Measurements from ENCODE around the gene PCDHGA9.
"Not testable (repeated sequence)": the region's sequence is repeated elsewhere in the genome, so short reads cannot be mapped to it uniquely, and the experiment has no call there.

PCDHGA9 gene

GRCh38 chr5:141384471-141385267 lies 17.9 kb upstream of the PCDHGA9 start:
- DNase-seq (ENCODE audit: low read depth in 2 of 2), result no peak

DNA sequence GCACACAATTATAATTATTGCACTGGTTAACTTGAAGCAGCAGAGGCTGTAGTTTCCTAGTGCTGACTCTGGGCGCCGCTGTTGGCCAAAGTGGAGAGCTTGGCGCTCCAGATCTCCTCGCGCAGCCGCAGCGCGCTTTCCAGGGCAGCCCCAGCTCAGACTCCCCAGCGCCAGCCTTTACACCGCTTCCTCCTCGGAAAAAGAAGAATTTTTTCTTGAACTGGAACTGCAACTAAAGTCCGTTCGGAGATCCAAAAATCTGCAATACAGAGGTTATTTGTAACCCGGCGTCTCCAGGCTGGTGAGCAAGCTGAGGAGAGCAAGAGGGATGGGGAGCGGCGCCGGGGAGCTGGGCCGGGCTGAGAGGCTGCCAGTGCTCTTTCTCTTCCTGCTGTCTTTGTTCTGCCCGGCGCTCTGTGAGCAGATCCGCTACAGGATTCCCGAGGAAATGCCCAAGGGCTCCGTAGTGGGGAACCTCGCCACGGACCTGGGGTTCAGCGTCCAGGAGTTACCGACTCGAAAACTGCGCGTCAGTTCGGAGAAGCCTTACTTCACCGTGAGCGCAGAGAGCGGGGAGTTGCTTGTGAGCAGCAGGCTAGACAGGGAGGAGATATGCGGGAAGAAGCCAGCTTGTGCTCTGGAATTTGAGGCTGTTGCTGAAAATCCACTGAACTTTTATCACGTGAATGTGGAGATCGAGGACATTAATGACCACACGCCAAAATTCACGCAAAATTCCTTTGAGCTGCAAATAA lies 14.8 kb upstream of the PCDHGA9 start, which contains the start of gene PCDHGB4:
PCDHGB4 (plus strand) TSS at position 142 of the 755 bp plus-strand sequence; CDS start at position 329, 187 bp downstream.
- DNase-seq (ENCODE audit: low read depth in 2 of 2), result not testable (repeated sequence)

DNA sequence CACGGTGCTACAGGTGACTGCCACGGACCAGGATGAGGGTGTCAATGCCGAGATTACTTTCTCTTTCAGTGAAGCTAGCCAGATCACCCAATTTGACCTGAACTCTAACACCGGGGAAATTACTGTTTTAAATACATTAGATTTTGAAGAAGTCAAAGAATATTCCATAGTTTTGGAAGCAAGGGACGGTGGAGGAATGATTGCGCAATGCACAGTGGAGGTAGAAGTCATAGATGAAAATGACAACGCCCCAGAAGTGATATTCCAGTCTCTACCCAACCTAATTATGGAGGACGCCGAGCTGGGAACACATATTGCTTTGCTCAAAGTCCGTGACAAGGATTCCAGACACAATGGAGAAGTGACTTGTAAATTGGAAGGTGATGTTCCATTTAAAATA lies 13.9 kb upstream of the PCDHGA9 start:
- DNase-seq (ENCODE audit: low read depth in 2 of 2), result no peak

GRCh38 chr5:141389153-141390042 lies 13.2 kb upstream of the PCDHGA9 start:
- DNase-seq (ENCODE audit: low read depth in 2 of 2), result no peak

DNA sequence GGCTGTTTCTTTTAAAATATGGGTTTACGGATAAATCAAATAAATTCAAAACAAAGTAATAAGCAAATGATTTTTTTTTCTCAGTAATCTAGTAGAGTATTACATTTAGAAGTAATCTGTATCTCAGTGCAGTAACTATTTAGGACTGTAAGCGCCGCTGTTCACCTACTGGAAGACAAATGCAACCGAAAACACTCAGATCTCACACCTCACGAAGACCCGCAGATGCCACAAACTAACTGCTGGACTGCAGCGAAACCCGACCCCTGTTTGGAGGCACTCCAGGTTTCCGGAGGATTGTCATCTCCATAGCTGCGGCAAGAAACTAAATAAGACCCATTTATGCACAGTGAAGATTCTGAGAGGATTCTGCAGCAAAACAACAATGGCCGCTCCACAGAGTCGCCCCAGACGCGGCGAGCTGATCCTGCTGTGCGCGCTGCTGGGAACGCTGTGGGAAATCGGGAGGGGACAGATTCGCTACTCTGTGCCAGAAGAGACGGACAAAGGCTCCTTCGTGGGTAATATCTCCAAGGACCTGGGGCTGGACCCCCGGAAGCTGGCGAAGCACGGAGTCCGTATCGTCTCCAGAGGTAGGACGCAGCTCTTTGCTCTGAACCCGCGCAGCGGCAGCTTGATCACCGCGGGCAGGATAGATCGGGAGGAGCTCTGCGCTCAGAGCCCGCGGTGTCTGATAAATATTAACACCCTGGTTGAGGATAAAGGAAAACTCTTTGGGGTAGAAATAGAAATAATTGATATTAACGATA lies 10.0 kb upstream of the PCDHGA9 start, which contains the start of gene PCDHGA8:
PCDHGA8 (plus strand) TSS at position 205 of the 770 bp plus-strand sequence; CDS start at position 386, 181 bp downstream.
- DNase-seq (ENCODE audit: low read depth in 2 of 2), result no peak

- DNase-seq (ENCODE audit: low read depth in 2 of 2), result no peak
These were observed 9.3 kb upstream of the PCDHGA9 start for GRCh38 chr5:141393267-141393666.

DNA sequence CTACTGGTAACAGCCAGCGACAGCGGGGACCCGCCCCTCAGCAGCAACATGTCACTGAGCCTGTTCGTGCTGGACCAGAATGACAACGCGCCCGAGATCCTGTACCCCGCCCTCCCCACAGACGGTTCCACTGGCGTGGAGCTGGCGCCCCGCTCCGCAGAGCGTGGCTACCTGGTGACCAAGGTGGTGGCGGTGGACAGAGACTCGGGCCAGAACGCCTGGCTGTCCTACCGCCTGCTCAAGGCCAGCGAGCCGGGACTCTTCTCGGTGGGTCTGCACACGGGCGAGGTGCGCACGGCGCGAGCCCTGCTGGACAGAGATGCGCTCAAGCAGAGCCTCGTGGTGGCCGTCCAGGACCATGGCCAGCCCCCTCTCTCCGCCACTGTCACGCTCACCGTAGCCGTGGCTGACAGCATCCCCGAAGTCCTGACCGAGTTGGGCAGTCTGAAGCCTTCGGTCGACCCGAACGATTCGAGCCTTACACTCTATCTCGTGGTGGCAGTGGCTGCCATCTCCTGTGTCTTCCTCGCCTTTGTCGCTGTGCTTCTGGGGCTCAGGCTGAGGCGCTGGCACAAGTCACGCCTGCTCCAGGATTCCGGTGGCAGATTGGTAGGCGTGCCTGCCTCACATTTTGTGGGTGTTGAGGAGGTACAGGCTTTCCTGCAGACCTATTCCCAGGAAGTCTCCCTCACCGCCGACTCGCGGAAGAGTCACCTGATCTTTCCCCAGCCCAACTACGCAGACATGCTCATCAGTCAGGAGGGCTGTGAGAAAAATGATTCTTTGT lies 8.0 kb upstream of the PCDHGA9 start:
- DNase-seq (ENCODE audit: low read depth in 2 of 2), result not testable (repeated sequence)

DNA sequence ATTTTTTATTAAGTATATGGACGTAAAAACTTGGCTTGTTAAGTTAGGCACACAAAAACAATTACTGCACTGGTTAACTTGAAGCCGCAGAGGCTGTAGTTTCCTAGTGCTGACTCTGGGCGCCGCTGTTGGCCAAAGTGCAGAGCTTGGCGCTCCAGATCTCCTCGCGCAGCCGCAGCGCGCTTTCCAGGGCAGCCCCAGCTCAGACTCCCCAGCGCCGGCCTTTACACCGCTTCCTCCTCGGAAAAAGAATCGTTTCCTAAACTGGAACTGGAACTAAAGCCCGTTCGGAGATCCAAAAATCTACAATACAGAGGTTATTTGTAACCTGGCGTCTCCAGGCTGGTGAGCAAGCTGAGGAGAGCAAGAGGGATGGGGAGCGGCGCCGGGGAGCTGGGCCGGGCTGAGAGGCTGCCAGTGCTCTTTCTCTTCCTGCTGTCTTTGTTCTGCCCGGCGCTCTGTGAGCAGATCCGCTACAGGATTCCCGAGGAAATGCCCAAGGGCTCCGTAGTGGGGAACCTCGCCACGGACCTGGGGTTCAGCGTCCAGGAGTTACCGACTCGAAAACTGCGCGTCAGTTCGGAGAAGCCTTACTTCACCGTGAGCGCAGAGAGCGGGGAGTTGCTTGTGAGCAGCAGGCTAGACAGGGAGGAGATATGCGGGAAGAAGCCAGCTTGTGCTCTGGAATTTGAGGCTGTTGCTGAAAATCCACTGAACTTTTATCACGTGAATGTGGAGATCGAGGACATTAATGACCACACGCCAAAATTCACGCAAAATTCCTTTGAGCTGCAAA lies 4.6 kb upstream of the PCDHGA9 start, which contains the start of gene PCDHGB5:
PCDHGB5 (plus strand) TSS at position 192 of the 796 bp plus-strand sequence; CDS start at position 373, 181 bp downstream.
- DNase-seq (ENCODE audit: low read depth in 2 of 2), result not testable (repeated sequence)

GRCh38 chr5:141398608-141399007 lies 4.0 kb upstream of the PCDHGA9 start:
- DNase-seq (ENCODE audit: low read depth in 2 of 2), result no peak

DNA sequence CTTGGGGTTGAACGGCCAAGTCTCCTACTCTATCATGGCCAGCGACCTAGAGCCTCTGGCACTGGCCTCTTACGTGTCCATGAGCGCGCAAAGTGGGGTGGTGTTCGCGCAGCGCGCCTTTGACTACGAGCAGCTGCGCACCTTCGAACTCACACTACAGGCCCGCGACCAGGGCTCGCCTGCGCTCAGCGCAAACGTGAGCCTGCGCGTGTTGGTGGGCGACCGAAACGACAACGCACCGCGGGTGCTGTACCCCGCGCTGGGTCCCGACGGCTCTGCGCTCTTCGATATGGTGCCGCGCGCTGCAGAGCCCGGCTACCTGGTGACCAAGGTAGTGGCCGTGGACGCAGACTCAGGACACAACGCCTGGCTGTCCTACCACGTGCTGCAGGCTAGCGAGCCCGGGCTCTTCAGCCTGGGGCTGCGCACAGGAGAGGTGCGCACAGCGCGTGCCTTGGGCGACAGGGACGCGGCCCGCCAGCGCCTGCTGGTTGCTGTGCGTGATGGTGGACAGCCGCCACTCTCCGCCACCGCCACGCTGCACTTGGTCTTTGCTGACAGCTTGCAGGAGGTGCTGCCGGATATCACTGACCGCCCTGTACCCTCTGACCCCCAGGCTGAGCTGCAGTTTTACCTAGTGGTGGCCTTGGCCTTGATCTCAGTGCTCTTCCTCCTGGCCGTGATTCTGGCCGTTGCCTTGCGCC lies 2.9 kb upstream of the PCDHGA9 start:
- no peak for DNase-seq (ENCODE audit: low read depth in 2 of 2)

GRCh38 chr5:141403387-141403786 lies 809 bp downstream of the PCDHGA9 start:
- DNase-seq (ENCODE audit: low read depth in 2 of 2), result no peak

- not testable (repeated sequence) for DNase-seq (ENCODE audit: low read depth in 2 of 2)
These were observed 5.4 kb downstream of the PCDHGA9 start, which contains the start of gene PCDHGB6 for GRCh38 chr5:141407790-141408505. TSS of gene PCDHGB6 (plus strand) at chr5:141408021. CDS start at chr5:141408203, 182 bp downstream.

GRCh38 chr5:141409598-141410306 lies 7.2 kb downstream of the PCDHGA9 start:
- no peak for DNase-seq (ENCODE audit: low read depth in 2 of 2)

DNA sequence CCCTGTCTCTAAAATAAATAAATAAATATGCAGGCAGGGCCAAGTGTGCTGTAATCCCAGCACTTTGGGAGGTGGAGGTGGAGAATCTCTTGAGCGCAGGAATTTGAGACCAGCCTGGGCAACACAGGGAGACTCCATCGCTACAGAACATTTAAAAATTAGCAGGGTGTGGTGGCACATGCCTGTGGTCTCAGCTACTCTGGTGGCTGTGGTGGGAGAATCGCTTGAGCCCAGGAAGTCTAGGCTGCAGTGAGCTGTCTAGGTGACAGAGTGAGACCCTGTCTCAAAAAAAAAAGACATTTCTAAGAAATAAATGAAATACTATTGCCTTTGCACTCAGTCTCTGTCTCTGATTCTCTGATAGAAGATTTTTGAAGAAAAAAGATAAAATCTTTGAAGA lies 9.0 kb downstream of the PCDHGA9 start:
- no peak for DNase-seq (ENCODE audit: low read depth in 2 of 2)

DNA sequence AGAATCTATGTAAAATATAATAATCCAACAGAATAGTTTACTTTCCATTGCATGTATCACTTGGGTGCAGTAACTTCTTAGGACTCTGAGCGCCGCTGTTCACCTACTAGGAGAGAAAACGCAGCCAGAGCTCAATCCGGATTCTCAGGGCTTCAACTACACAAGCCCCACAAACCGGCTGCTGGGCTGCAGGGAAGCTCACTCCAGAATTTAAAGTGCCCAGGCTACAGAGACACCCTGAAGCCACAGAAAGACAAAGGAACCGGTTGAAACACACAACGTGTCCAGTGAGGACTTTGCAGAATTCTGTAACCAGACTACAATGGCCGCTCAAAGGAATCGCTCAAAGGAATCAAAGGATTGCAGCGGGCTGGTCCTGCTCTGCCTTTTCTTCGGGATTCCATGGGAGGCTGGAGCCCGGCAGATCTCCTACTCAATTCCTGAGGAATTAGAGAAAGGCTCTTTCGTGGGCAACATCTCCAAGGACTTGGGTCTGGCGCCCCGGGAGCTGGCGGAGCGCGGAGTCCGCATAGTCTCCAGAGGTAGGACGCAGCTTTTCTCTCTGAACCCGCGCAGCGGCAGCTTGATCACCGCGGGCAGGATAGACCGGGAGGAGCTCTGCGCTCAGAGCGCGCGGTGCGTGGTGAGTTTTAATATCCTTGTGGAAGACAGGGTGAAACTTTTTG lies 10.4 kb downstream of the PCDHGA9 start, which contains the start of gene PCDHGA10:
PCDHGA10 (plus strand) TSS at position 134 of the 686 bp plus-strand sequence; CDS start at position 323, 189 bp downstream.
- peak in 1 of 2 donors; percentile 22 for DNase-seq (ENCODE audit: low read depth in 2 of 2)

DNA sequence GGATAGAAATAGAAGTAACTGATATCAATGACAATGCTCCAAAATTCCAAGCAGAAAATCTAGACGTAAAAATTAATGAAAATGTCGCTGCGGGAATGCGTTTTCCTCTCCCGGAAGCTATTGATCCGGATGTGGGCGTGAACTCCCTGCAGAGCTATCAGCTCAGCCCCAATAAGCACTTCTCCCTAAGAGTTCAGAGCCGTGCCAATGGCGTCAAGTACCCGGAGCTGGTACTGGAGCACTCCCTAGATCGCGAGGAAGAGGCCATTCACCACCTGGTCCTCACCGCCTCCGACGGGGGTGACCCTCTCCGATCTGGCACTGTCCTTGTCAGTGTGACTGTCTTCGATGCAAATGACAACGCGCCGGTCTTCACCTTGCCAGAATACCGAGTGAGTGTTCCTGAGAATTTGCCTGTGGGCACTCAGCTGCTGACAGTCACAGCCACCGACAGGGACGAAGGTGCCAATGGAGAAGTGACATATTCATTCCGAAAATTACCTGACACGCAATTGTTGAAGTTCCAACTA lies 11.0 kb downstream of the PCDHGA9 start:
- DNase-seq (ENCODE audit: low read depth in 2 of 2), result no peak

All from stimulated activated CD8-positive, alpha-beta memory T cell treated with anti-CD3 and anti-CD28 coated beads, Interleukin-2, amount 100 ng/mL, for 1 hour (primary cell).